OCI-LY1 (cell line): ENCODE measurements around the gene CIAO2A.

ENCODE experiments used
- H2AFZ ChIP-seq: fragments of 200-600 bp; sonication (generic), shearing (Covaris generic); 2 replicates; pipeline ENCODE4 v1.6.0; 2014; ENCODE audit warnings: antibody characterized with exemption, mild to moderate bottlenecking, low read length
- H3F3A ChIP-seq: fragments of 200-600 bp; sonication (generic), shearing (Covaris generic); 2 replicates; pipeline ENCODE4 v1.6.0; 2014; ENCODE audit warnings: mild to moderate bottlenecking, antibody characterized with exemption, low read length, moderate library complexity; ENCODE audit not compliant: insufficient read depth
- H3K27ac ChIP-seq: fragments of 200-600 bp; sonication (generic); 2 replicates; pipeline ENCODE4 v1.5.1; 2014; ENCODE audit warnings: low read length, mixed run types, mild to moderate bottlenecking, low read depth; ENCODE audit not compliant: poor library complexity, severe bottlenecking
- H3K27me3 ChIP-seq: fragments of 200-600 bp; sonication (generic); 2 replicates; pipeline ENCODE4 v1.6.0; 2014; ENCODE audit warnings: antibody characterized with exemption, mild to moderate bottlenecking, low read length, moderate library complexity; ENCODE audit not compliant: insufficient read depth
- H3K36me3 ChIP-seq: fragments of 200-600 bp; sonication (generic); 2 replicates; pipeline ENCODE4 v1.6.1; 2014; ENCODE audit warnings: mild to moderate bottlenecking, antibody characterized with exemption, low read length, moderate library complexity, mixed read lengths; ENCODE audit not compliant: insufficient read depth
- H3K4me1 ChIP-seq: fragments of 200-600 bp; sonication (generic); 2 replicates; pipeline ENCODE4 v1.5.1; 2014; ENCODE audit warnings: mild to moderate bottlenecking, low read length, moderate library complexity; ENCODE audit not compliant: insufficient read depth, severe bottlenecking
- H3K4me2 ChIP-seq: fragments of 200-600 bp; sonication (generic), shearing (Covaris generic); 2 replicates; pipeline ENCODE4 v1.6.1; 2014; ENCODE audit warnings: low read length
- H3K4me3 ChIP-seq: fragments of 200-600 bp; sonication (generic); 2 replicates; pipeline ENCODE4 v1.5.1; 2014; ENCODE audit warnings: low read length, low read depth, mild to moderate bottlenecking, mixed read lengths; ENCODE audit not compliant: poor library complexity, severe bottlenecking
- H3K79me2 ChIP-seq: fragments of 200-600 bp; shearing (Covaris generic); 2 replicates; pipeline ENCODE4 v1.6.1; 2016; ENCODE audit warnings: mixed run types, low read length, mixed read lengths; ENCODE audit not compliant: insufficient read depth
- H3K9ac ChIP-seq: fragments of 200-600 bp; sonication (generic), shearing (Covaris generic); 2 replicates; pipeline ENCODE4 v1.6.1; 2014; ENCODE audit warnings: mild to moderate bottlenecking, low read length, mixed read lengths
- H3K9me2 ChIP-seq: fragments of 200-600 bp; sonication (generic), shearing (Covaris generic); 2 replicates; pipeline ENCODE4 v1.6.1; 2014; ENCODE audit warnings: low read depth, mild to moderate bottlenecking, low read length, mixed read lengths
- H3K9me3 ChIP-seq: fragments of 200-600 bp; shearing (Covaris generic); 2 replicates; pipeline ENCODE4 v1.6.1; 2014; ENCODE audit warnings: low read length, mixed read lengths
- H4K20me1 ChIP-seq: fragments of 200-600 bp; sonication (generic), shearing (Covaris generic); 2 replicates; pipeline ENCODE4 v1.6.0; 2016; ENCODE audit warnings: mild to moderate bottlenecking, low read length; ENCODE audit not compliant: insufficient read depth
- EZH2 ChIP-seq: fragments of 200-600 bp; sonication (generic), shearing (Covaris generic); IDR thresholded peaks from 2 replicates; pipeline ENCODE4 v1.8.0; 2017; ENCODE audit warnings: borderline replicate concordance, mixed run types, mild to moderate bottlenecking, antibody characterized with exemption, low read length, moderate library complexity, mixed read lengths
- TF ChIP-seq, protein P1 (sequence below): fragments of 200-600 bp; sonication (generic), shearing (Covaris generic); IDR thresholded peaks from 2 replicates; pipeline ENCODE4 v1.5.1; 2017; ENCODE audit warnings: mild to moderate bottlenecking, antibody characterized with exemption, low read length, moderate library complexity, mixed read lengths

Gene CIAO2A

DNA sequence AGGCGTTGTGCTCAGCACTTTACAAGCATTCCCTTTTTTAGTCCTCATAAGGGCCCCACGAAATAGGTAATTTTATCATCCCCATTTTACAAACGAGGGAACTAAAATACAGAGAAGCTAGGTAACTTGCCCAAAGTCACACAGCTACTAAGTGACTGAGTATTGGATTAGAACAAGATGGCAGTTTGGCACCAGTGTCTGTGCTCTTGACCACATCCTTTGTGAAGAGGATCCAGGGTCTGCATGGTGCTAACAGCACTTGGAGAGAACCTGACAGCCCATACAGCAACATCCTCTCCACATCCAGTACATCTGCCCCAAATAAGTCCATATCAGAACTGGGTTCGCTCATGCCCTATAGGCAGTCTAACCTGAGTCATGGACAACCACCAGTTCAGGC, 25.5 kb downstream of the CIAO2A start:
- H2AFZ ChIP-seq, result no peak overlapping the region
- H3K27ac ChIP-seq, result no peak overlapping the region
- no peak overlapping the region for H3K4me2 ChIP-seq

DNA sequence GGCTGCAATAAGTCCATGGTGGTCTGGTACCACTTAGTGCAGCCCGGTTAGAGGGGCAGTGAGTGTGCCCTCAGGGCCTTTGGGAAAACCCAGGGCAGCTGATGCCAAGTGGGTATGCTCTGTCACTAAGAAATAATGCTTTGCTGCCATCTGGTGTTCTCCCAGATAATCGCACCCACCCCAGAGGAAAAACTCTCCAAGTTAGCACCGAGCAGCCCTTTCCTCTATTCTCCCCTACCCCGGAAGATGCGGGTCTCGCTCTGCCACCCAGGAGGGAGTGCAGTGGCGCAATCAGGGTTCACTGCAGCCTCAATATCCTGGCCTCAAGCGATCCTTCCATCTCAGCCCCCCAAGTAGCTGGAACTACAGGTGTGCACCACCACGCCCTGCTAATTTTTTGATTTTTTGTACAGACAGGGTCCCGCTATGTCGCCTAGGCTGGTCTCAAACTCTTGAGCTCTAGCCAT, 26.0 kb downstream of the CIAO2A start:
- Histone ChIP-seq H3K27me3 (no peaks in the 10 kb centered on the region), H2AFZ (no peak overlapping the region), H3K4me1 (peaks cover 6% of the 10 kb centered on the region), H3K4me3 (no peak overlapping the region), H3K9me2 (no peaks in the 10 kb centered on the region), H4K20me1 (no peaks in the 10 kb centered on the region), H3K9ac (no peak overlapping the region), H3K9me3 (no peaks in the 10 kb centered on the region), H3K4me2 (peak overlapping the region; percentile 31; the same call in 1 of the 2 replicates), H3K36me3 (peaks cover 17% of the 10 kb centered on the region), H3K27ac (no peak overlapping the region), H3K79me2 (no peaks in the 10 kb centered on the region), H3F3A (no peaks in the 10 kb centered on the region)
- TF ChIP-seq, protein P1, sequence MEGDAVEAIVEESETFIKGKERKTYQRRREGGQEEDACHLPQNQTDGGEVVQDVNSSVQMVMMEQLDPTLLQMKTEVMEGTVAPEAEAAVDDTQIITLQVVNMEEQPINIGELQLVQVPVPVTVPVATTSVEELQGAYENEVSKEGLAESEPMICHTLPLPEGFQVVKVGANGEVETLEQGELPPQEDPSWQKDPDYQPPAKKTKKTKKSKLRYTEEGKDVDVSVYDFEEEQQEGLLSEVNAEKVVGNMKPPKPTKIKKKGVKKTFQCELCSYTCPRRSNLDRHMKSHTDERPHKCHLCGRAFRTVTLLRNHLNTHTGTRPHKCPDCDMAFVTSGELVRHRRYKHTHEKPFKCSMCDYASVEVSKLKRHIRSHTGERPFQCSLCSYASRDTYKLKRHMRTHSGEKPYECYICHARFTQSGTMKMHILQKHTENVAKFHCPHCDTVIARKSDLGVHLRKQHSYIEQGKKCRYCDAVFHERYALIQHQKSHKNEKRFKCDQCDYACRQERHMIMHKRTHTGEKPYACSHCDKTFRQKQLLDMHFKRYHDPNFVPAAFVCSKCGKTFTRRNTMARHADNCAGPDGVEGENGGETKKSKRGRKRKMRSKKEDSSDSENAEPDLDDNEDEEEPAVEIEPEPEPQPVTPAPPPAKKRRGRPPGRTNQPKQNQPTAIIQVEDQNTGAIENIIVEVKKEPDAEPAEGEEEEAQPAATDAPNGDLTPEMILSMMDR, result peak; percentile 76
- TF ChIP-seq EZH2, result no peak

More for the DNA sequence above, 25.5 kb downstream of the CIAO2A start:
- Histone ChIP-seq H4K20me1 (no peaks in the 10 kb centered on the region), H3K4me1 (peaks cover 6% of the 10 kb centered on the region), H3K36me3 (peaks cover 22% of the 10 kb centered on the region), H3K4me3 (no peak overlapping the region), H3K9me2 (no peaks in the 10 kb centered on the region), H3K79me2 (no peaks in the 10 kb centered on the region), H3K9me3 (no peaks in the 10 kb centered on the region), H3K9ac (no peak overlapping the region), H3K27me3 (no peaks in the 10 kb centered on the region), H3F3A (no peaks in the 10 kb centered on the region)
- TF ChIP-seq EZH2, result no peak
- TF ChIP-seq, protein P1, result no peak

DNA sequence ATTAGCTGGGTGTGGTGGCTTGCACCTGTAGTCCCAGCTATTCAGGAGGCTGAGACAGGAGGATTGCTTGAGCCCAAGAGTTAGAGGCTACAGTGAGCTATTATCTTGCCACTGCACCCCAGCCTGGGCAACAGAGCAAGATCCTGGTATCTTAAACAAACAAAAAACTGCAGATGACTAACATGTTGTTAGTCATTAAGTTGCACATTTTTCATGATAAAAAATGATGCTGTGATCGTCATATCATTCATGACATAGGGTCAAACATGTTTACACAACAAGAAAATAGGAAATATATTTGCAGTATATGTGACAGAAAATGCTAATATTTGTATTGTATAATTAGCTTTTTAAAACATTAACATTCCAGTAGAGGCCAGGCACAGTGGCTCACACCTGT, 27.2 kb downstream of the CIAO2A start:
- H2AFZ ChIP-seq, result no peak overlapping the region
- no peak overlapping the region for H3K9ac ChIP-seq
- H3K27ac ChIP-seq, result no peak overlapping the region
- no peaks in the 10 kb centered on the region for H3K79me2 ChIP-seq
- no peaks in the 10 kb centered on the region for H3K9me2 ChIP-seq
- H3K27me3 ChIP-seq, result no peaks in the 10 kb centered on the region
- TF ChIP-seq, protein P1, result no peak
- no peak for TF ChIP-seq EZH2
- no peaks in the 10 kb centered on the region for H3K9me3 ChIP-seq
- no peaks in the 10 kb centered on the region for H4K20me1 ChIP-seq
- H3F3A ChIP-seq, result no peaks in the 10 kb centered on the region
- no peak overlapping the region for H3K4me2 ChIP-seq
- peaks cover 6% of the 10 kb centered on the region for H3K4me1 ChIP-seq
- H3K36me3 ChIP-seq, result peaks cover 6% of the 10 kb centered on the region; the same call in 1 of the 2 replicates
- no peak overlapping the region for H3K4me3 ChIP-seq
